OCI-M1 (cell line): ENCODE measurements around the gene ANXA7.
"Not testable (repeated sequence)": the region's sequence is repeated elsewhere in the genome, so short reads cannot be mapped to it uniquely, and the experiment has no call there.

ENCODE experiments used
- DNase-seq: peaks from one replicate; lab custom pipeline; 2025; lab: John Stamatoyannopoulos, UW

The ANXA7 gene

DNA sequence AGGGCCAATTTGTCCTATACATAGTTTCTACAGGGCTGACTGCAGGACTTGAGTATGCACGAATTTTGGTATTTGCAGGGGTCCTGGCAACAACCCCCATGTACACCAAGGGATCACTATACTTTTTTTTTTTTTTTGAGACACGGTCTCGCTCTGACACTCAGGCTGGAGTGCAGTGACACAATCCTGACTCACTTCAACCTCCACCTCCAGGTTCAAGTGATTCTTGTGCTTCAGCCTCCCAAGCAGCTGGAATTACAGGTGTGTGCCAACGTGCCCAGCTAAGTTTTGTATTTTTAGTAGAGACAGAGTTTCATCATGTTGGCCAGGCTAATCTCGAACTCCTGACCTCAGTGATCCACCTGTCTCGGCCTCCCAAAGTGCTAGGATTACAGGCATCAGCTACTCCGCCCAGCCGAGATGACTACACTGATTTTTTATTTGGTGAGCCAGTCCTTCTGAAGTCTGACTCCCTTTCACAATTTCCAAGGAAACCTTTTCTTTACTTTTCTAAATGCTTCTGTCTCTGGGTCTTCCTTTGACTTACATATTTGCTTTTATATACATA, 75.0 kb downstream of the ANXA7 start:
- no peak for DNase-seq

DNA sequence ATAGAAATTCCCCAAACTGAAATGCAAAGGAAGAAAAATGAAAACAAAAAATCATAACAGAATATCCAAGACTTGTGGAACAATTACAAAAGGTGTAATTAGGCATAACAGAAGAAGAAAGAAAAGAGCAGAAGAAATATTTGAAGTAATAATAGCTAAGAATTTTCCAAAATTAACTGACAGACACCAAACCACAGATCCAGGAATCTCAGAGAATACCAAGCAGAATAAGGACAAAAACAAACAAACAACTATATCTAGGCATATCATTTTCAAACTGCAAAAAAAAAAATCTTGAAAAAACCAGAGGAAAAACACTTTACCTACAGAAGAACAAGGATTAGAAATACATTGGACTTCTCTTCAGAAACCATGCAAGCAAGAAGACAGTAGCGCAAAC, 80.7 kb downstream of the ANXA7 start:
- DNase-seq = no peak

DNA sequence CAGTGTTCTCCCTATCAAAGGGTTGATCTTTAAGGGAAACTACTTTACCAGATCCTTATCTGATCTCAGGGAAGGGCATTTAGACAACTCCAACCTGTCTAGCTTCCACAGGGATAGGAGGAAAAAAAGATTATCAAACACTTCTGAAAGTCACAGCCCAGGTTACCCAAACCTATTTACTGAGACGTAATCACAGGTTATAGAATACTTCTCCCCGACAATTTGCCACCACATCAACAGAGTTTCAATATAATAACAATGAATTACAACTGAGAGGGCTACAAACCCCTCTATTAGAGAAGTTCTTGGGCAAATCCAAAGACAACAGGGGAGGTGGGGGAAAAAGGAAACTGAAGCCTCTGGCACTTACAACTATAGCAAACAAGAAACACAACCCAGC, 81.5 kb downstream of the ANXA7 start:
- DNase-seq = no peak

DNA sequence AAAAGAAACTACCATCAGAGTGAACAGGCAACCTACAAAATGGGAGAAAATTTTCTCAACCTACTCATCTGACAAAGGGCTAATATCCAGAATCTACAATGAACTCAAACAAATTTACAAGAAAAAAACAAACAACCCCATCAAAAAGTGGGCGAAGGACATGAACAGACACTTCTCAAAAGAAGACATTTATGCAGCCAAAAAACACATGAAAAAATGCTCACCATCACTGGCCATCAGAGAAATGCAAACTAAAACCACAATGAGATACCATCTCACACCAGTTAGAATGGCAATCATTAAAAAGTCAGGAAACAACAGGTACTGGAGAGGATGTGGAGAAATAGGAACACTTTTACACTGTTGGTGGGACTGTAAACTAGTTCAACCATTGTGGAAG, 85.3 kb downstream of the ANXA7 start:
- not testable (repeated sequence) for DNase-seq

DNA sequence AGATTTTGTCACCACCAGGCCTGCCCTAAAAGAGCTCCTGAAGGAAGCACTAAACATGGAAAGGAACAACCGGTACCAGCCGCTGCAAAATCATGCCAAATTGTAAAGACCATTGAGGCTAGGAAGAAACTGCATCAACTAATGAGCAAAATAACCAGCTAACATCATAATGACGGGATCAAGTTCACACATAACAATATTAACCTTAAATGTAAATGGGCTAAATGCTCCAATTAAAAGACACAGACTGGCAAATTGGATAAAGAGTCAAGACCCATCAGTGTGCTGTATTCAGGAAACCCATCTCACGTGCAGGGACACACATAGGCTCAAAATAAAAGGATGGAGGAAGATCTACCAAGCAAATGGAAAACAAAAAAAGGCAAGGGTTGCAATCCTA, 88.6 kb downstream of the ANXA7 start:
- DNase-seq = not testable (repeated sequence)
